HL-60 (cell line): ENCODE data around the gene COL7A1.
A peak's percentile ranks its signal among the peaks of the same experiment; 100 is the strongest.

Experiments
- DNase-seq, 2 experiments: peaks; one replicate each; pipeline ENCODE4 v3.0.0-alpha.2; 2010 to 2020; ENCODE audit warnings: low read depth in 1 of 2, low spot score in 1 of 2
- H3K27ac ChIP-seq: fragments of 250-450 bp; sonication (Bioruptor Pico); replicated peaks from 2 replicates; pipeline ENCODE4 v1.5.1; 2020; ENCODE audit warnings: mild to moderate bottlenecking, moderate library complexity
- H3K27me3 ChIP-seq: fragments of 250-450 bp; sonication (Bioruptor Pico); 2 replicates; pipeline ENCODE4 v1.5.1; 2021; ENCODE audit warnings: mild to moderate bottlenecking, moderate library complexity; ENCODE audit not compliant: insufficient read depth, poor library complexity, severe bottlenecking
- H3K4me3 ChIP-seq: replicated peaks from 2 replicates; pipeline ENCODE4 v1.5.1; 2011; ENCODE audit warnings: mild to moderate bottlenecking, control low read depth, low read length; ENCODE audit not compliant: insufficient read depth
- GABPA ChIP-seq: IDR thresholded peaks from 2 replicates; pipeline ENCODE4 v1.6.1; 2012; ENCODE audit warnings: low read depth
- POLR2AphosphoS5 ChIP-seq: IDR thresholded peaks from 2 replicates; pipeline ENCODE4 v1.6.1; 2012; ENCODE audit warnings: low read depth
- REST ChIP-seq: IDR thresholded peaks from 2 replicates; pipeline ENCODE4 v1.6.1; 2012; ENCODE audit warnings: low read depth; ENCODE audit not compliant: insufficient replicate concordance
- SPI1 ChIP-seq: IDR thresholded peaks from 2 replicates; pipeline ENCODE4 v1.6.1; 2012; ENCODE audit warnings: low read depth, mild to moderate bottlenecking, borderline replicate concordance
- TF ChIP-seq, protein P1 (sequence below): IDR thresholded peaks from one replicate; pipeline ENCODE4 v1.5.1; 2011; ENCODE audit warnings: low read length, control low read depth, inconsistent platforms; ENCODE audit not compliant: insufficient read depth

The COL7A1 gene

GRCh38 chr3:48635222-48636021 is 40.3 kb upstream of the COL7A1 start, which contains the start of gene SLC26A6:
TSS of gene SLC26A6 (minus strand) at chr3:48635461. CDS start at chr3:48635393, 68 bp downstream.
- Histone ChIP-seq H3K27me3 (no peaks in the 10 kb centered on the region), H3K27ac (peak within 1 kb of the TSS; percentile 64), H3K4me3 (peak within 1 kb of the TSS; percentile 88)
- DNase-seq: peak; percentile 93 to 98
- TF ChIP-seq, protein P1, sequence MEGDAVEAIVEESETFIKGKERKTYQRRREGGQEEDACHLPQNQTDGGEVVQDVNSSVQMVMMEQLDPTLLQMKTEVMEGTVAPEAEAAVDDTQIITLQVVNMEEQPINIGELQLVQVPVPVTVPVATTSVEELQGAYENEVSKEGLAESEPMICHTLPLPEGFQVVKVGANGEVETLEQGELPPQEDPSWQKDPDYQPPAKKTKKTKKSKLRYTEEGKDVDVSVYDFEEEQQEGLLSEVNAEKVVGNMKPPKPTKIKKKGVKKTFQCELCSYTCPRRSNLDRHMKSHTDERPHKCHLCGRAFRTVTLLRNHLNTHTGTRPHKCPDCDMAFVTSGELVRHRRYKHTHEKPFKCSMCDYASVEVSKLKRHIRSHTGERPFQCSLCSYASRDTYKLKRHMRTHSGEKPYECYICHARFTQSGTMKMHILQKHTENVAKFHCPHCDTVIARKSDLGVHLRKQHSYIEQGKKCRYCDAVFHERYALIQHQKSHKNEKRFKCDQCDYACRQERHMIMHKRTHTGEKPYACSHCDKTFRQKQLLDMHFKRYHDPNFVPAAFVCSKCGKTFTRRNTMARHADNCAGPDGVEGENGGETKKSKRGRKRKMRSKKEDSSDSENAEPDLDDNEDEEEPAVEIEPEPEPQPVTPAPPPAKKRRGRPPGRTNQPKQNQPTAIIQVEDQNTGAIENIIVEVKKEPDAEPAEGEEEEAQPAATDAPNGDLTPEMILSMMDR: peak; percentile 75
- TF ChIP-seq POLR2AphosphoS5 (peak; percentile 54; the same call in 1 of the 2 replicates), REST (peak; percentile 40), SPI1 (peak; percentile 25; the same call in 1 of the 2 replicates), GABPA (no peak)

DNA sequence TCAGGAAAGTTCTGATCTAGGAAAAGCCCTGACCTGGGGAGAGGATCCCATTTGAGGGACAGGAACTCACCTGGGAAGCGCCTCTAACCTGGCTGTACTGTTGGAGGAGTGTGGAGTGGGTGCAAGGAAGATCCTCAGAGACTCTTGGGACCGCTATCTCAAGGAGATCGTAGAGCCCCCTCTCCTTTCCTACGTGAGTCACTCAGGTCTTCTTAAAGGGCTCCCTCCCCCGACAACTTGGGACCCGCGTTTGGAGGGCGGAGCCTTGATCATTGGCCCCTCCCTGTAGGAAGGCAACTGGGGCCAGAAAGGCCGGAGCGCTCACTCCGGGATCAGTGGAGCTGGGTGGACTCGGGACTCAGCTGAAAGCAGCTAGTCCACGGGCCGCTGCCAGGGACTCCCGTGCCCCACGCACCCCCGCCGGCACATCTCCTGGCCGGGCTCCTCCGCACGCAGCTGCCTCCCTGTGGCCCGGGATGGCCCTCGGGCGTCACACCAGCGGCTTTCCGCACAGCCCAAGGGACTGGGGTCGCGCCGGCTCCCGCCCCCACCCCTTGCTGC is 39.6 kb upstream of the COL7A1 start:
- Histone ChIP-seq H3K27ac (peak overlapping the region; percentile 64), H3K4me3 (peak overlapping the region; percentile 88), H3K27me3 (no peaks in the 10 kb centered on the region)
- TF ChIP-seq REST: no peak
- no peak for TF ChIP-seq POLR2AphosphoS5
- TF ChIP-seq, protein P1: no peak
- TF ChIP-seq GABPA: no peak
- TF ChIP-seq SPI1: no peak
- DNase-seq: peak; percentile 29 to 39

DNA sequence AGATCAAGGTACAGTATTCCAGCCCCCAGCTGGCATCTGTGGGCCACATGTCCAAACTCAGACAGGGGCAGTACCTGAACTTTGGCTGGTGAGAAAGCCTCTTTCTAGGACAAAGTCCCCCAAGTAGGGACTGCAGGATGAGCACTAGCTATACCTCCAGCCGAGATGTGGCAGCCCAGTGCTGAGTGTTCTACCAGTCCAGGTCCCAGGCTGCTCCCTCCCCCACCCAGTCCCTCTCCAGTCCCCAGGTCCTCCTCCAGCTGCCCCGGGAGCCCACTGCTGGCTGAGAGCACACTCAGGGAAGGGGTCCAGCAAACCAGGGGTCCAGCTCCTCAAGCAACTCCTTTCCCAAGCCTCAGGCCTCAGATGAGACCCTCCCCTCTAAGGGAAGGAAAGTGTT is 38.6 kb upstream of the COL7A1 start:
- Histone ChIP-seq H3K4me3 (no peak overlapping the region), H3K27me3 (no peaks in the 10 kb centered on the region), H3K27ac (no peak overlapping the region)
- DNase-seq: no peak
- TF ChIP-seq REST (no peak), POLR2AphosphoS5 (no peak), GABPA (no peak), SPI1 (no peak)
- TF ChIP-seq, protein P1: no peak
